ENCODE measurements around the gene CHMP4A.
A peak's percentile ranks its signal among the peaks of the same experiment; 100 is the strongest.
"Not testable (repeated sequence)": the region's sequence is repeated elsewhere in the genome, so short reads cannot be mapped to it uniquely, and the experiment has no call there.

CHMP4A gene

GRCh38 chr14:24246765-24247212 lies 33.5 kb upstream of the CHMP4A start:
- DNase-seq (ENCODE audit: low spot score) = no peak

DNA sequence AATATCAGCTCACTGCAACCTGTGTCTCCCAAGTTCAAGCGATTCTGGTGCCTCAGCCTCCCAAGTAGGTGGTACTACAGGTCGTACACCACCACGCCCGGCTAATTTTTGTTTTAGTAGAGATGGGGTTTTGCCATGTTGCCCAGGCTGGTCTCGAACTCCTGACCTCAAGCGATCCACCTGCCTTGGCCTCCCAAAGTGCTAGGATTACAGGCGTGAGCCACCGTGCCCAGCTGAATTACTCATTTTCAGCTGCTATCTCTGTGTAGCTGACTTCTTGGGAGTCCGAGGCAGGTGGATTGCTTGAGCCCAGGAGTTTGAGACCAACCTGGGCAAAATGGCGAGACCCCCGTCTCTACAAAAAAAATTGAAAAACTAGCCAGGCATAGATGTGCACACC lies 32.1 kb upstream of the CHMP4A start:
- DNase-seq (ENCODE audit: low spot score) = not testable (repeated sequence)

- no peak for DNase-seq (ENCODE audit: low spot score)
These were observed 30.1 kb upstream of the CHMP4A start for GRCh38 chr14:24243336-24243836.

GRCh38 chr14:24241829-24242443 lies 28.6 kb upstream of the CHMP4A start:
- peak; percentile 94 for DNase-seq (ENCODE audit: low spot score)

GRCh38 chr14:24240110-24240918 lies 27.0 kb upstream of the CHMP4A start:
- no peak for DNase-seq (ENCODE audit: low spot score)

DNA sequence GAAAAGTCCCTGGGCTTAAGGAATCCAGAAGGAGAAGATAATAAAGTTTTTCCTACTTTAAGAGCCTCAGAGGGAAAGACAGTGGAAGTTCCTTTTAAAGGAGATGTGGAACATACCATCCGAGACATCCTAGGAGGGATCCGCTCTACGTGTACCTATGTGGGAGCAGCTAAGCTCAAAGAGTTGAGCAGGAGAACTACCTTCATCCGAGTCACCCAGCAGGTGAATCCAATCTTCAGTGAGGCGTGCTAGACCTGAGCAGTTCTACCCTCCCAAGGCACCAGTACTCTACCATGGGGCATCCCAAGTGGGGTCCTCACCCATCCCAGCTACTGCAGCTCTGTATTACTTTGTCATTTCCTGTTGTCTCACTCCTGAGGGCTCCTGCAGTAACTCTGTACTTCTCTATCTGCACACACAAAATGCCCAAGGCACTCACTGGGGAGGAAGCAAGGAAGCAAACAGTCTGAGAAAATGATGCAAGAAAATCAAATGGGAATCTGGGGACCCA lies 25.3 kb upstream of the CHMP4A start:
- DNase-seq (ENCODE audit: low spot score) = no peak

DNA sequence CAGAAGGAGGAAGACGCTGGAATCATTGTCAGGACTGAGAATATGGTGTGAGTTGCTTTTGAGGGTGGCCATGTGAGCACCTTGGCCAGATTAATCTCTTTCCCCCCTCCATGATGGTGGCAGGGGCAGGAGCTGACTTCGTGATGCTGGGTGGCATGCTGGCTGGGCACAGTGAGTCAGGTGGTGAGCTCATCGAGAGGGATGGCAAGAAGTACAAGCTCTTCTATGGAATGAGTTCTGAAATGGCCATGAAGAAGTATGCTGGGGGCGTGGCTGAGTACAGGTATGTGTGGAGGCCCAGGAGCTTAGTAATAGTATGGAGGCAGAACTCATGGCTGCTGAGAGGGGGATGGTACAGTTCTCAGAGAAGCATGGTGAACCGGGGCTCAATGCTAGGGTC lies 24.8 kb upstream of the CHMP4A start:
- no peak for DNase-seq (ENCODE audit: low spot score)

GRCh38 chr14:24237463-24237955 lies 24.2 kb upstream of the CHMP4A start:
- no peak for DNase-seq (ENCODE audit: low spot score)

- DNase-seq (ENCODE audit: low spot score) = no peak
These were observed 23.6 kb upstream of the CHMP4A start for GRCh38 chr14:24236689-24237462.

DNA sequence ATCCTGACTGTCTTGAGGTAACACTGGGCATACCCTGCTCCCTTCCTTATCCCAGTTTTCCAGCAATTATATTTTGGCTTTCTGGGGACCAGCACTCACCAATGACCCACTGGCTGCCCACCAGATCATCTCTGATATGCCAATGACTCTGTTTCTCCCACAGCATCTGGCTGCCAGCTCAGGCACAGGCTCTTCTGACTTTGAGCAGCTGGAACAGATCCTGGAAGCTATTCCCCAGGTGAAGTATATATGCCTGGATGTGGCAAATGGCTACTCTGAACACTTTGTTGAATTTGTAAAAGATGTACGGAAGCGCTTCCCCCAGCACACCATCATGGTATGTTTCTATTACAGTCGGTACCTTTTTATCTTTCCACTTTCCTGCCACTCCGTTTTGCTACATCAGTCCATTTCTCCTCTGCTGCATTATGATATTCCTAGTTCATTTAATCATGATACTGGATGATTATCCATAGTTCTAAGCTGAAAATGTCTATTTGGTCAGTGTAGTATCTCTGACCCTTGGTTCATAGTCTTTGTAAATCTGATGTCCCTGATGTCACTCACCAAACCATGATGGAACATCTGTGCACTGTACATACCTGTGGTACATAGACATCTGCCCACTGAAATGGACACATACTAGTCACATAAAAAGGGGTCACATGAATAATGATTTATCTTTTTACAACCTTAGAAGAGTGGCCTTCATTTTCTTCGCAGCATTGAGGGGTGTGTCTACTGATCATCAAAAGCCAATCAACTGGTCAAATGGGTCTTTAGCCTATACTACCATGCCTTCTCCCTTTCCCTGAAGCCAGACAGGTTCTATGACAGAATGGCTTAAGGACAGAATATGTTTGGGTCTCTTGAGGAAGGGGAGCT lies 22.8 kb upstream of the CHMP4A start:
- no peak for DNase-seq (ENCODE audit: low spot score)

DNA sequence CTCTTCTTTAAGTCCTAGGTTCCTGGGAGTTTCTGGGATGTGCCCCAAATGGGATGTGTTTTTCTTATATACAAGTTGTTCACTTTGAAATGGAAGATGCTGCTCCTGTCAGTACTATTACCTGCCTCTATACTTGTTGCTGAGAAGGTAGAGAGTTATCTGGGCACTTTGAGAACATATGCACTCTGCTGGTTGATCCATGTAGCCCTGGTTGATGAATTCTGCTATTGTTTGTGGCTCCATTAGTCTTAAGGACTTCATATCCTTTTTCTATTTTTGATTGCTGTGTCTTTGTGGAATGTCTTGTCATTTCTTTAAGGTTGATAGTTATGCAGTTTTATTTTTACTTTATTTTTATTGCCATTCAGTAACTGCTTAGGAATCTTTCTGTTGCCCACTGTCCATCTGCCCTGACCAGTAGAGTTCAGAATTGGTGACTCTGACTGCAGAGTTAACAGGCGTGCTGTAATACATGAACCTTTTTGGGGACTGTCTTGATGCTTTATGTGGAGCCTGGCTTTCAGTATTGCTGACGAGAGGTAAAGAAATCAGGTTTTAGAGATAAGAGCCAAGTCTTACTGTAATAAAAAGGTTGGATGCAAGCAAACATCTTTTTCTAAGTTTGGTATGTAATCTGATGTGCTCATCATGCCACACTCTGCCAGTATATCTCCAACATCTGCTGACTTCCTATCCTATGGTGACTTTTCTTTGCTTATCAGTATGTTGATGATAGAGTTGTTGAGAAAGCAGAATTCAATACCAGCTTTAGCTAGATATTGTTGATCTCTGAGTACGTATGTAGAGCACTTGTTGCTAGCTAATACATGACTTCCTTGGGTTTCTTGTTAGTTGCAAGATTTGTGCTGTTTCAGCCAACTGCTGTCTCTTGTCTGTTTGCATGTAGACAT lies 21.1 kb upstream of the CHMP4A start:
- DNase-seq (ENCODE audit: low spot score) = no peak

DNA sequence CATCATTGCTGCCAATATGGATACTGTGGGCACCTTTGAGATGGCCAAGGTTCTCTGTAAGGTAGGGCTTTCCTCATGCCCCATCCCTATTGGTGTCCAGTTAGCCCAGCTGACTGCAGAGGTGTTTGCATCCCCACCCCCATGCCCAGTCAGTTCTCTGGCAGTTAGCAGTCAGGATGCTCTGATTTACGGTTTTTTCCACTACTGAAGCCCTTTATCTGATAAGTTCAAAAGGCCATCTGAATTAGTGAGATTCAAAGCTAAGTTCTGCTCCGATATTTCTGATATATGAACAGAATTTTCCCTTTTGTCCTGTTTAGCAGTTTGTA lies 20.2 kb upstream of the CHMP4A start:
- DNase-seq (ENCODE audit: low spot score) = no peak

GRCh38 chr14:24232645-24233537 lies 19.6 kb upstream of the CHMP4A start, which contains the start of gene GMPR2:
Gene GMPR2 (plus strand): TSS chr14:24232929. CDS start chr14:24233254, 325 bp downstream.
- DNase-seq (ENCODE audit: low spot score) = peak; percentile 51

DNA sequence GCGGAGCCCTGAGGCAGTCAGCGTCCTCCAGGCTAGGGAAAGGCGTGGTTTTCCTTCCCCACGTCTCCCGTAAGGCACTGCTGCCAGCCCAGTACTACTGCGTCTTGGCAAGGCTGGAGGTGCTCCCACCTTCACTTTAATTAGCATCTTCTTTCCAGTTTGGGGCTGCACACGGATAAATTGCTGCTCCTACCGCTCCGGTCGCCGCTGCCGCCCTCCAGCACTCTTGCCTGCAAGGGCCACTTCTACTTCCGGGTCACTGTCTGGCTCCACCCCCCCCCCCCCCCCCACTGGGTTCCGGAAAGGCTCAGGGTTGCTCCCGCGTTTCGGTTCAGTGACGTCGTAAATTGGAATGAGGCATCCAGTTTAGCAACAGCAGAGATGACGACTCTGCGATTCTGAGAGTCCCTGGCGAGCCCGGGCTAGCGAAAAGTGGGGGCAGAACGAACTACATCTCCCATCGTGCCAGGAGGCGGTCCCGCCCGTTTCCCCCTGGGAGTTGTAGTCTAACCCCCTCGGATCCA lies 18.9 kb upstream of the CHMP4A start, which contains the start of gene NEDD8:
TSS of gene NEDD8 (minus strand) at position 247 of the 524 bp plus-strand sequence. CDS start at position 147, 100 bp downstream.
- peak; percentile 89 for DNase-seq (ENCODE audit: low spot score)

GRCh38 chr14:24231263-24232120 lies 18.2 kb upstream of the CHMP4A start:
- DNase-seq (ENCODE audit: low spot score) = peak; percentile 41

DNA sequence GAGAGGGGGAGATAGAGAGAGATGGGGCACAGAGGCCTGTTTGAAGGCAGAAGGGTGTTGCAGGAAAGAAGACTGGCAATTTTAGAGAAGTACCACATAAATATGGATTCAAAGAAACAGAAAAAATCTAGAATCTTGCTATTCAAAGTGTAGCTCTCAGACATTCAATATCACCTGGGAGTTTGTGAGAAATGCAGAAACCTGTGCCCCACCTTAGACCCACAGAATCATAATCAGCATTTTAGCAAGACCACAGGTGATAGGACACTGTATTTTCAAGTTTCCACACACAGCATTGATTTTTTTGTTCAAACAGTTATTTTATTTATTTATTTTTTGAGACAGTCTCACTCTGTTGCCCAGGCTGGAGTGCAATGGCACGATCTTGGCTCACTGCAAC lies 15.6 kb upstream of the CHMP4A start:
- DNase-seq (ENCODE audit: low spot score) = no peak

GRCh38 chr14:24226473-24226872 lies 13.2 kb upstream of the CHMP4A start:
- DNase-seq (ENCODE audit: low spot score) = no peak

- DNase-seq (ENCODE audit: low spot score) = no peak
These were observed 11.4 kb upstream of the CHMP4A start for GRCh38 chr14:24224618-24225071.
